ENCODE measurements around the gene OTUD7B.

OTUD7B gene

GRCh38 chr1:149937759-149938158 is 72.8 kb downstream of the OTUD7B start:
- no peak for DNase-seq (ENCODE audit: insufficient read length, low spot score)
- FAIRE-seq: no peak
- TF ChIP-seq PAX5 (IDR thresholded peaks at IDR 0.05; ENCODE audit: insufficient read depth, low read length, severe bottlenecking) (no peak), SPI1 (IDR thresholded peaks at IDR 0.05; ENCODE audit: low read depth, low read length) (no peak)

DNA sequence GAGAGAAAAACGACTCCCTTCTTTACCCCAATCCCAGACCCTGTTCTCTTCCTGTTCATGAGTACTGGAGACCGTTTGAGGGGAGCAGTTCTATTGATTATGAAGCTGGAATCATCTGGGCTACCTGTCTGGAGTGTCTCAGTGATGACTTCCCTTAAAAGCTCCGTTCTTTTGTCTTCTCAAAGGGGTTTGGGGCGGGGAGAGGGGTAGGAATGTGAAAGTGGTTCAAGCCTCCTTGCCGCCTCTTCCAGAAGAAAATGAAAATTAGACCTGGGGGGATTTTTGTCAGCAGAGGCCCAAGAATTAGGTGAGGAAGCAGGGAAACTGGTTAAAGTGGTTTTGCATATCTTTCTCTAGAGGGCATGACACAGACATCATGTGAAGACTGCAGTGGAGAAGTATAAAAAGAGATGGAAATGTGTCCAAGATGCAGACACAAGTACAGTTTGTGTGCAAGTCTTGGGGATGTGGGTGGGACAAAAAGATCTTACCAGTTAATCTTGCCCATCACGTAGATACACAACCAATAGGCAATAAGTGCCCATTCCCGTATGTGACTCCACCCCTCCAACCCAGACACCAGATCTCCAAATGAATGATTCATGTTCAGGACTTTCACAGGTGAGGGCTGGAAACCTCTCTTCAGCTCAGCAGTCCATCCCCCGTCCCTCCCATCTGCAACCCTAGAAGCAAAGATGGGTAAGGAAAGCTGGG is 73.4 kb downstream of the OTUD7B start:
- FAIRE-seq (no peak), DNase-seq (ENCODE audit: insufficient read length, low spot score) (no peak)
- no peak for TF ChIP-seq SPI1 (IDR thresholded peaks at IDR 0.05; ENCODE audit: low read depth, low read length)
- TF ChIP-seq POU2F2 (IDR thresholded peaks at IDR 0.05; ENCODE audit: low read depth, low read length): 0 out of 2 replicates have a peak, but pooled peaks have one; percentile 15

DNA sequence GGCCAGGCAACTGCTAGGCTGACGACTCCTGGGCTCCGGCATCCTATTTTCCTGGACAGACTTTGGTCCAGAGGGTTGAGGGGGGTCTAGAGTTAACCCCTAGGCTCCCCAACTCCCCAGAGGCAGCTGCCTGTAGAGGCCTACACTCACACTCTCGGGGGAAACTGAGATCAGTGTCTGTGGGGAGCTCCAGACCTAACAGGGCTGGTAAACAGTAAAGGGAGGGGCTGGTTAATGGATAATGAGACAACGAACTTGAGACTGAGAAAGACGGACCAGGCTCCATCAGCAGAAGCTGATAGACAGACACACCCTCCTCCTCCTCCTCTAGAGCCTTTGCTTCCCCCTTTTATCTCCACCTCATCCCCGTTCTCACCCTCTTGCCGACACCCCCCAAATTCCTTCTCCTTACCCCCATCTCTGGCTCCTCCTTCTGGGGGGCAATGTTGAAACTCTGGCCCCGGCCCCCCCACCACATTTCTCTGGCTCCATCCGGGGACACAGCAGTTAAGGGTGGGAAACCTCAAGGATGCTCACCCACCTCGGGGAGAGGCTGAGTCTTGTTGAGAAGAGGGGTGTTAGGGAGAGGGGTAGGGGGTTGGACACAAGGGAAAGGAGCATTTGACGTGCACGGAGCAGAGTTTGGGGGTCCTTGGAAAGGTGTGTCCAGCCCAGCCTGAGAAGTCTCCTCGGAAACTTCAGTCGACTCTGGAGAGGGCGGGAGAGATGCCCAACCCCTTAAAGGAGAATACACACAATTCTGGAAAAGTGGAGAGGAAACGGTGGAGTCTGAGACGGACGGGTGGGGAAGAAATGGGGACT is 74.1 kb downstream of the OTUD7B start, which contains the start of gene MTMR11:
MTMR11 (minus strand) TSS at position 710 of the 822 bp plus-strand sequence; CDS start at position 478, 232 bp downstream.
- DNase-seq (ENCODE audit: insufficient read length, low spot score) (no peak), FAIRE-seq (no peak)
- TF ChIP-seq TAF1 (IDR thresholded peaks at IDR 0.05; ENCODE audit: low read depth, low read length): no peak
- TF ChIP-seq POU2F2 (IDR thresholded peaks at IDR 0.05; ENCODE audit: low read depth, low read length): no peak
- no peak for TF ChIP-seq POLR2AphosphoS5 (IDR thresholded peaks at IDR 0.05; ENCODE audit: low read depth, low read length)
- TF ChIP-seq POLR2A (IDR thresholded peaks at IDR 0.05; ENCODE audit: low read depth, low read length): no peak
- no peak for TF ChIP-seq PAX5 (IDR thresholded peaks at IDR 0.05; ENCODE audit: insufficient read depth, low read length, severe bottlenecking)
- TF ChIP-seq SPI1 (IDR thresholded peaks at IDR 0.05; ENCODE audit: low read depth, low read length): no peak

DNA sequence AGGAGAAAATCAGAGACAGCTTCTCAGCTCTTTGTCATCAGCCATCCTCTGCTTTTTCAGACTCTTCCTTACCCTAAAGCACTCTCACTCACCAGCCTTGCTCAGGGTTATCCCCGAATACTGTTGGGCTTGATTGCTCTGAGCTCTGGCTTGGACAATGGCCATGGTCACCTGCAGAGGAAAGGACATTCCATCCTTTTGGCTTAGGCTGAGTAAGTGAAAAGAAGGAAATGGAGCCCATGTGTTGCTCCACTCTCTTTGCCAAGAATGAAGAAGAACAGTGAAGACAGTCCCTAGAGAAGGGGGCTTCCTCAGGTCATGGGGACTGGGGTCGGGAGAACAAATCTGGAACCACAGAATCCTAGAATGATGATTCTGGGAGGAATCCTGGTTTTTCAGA is 76.2 kb downstream of the OTUD7B start:
- FAIRE-seq (no peak), DNase-seq (ENCODE audit: insufficient read length, low spot score) (no peak)
- TF ChIP-seq POLR2AphosphoS5 (IDR thresholded peaks at IDR 0.05; ENCODE audit: low read depth, low read length): no peak

GRCh38 chr1:149933208-149933607 is 77.3 kb downstream of the OTUD7B start:
- no peak for FAIRE-seq
- no peak for DNase-seq (ENCODE audit: insufficient read length, low spot score)
- TF ChIP-seq PAX5 (IDR thresholded peaks at IDR 0.05; ENCODE audit: insufficient read depth, low read length, severe bottlenecking) (no peak), POLR2A (IDR thresholded peaks at IDR 0.05; ENCODE audit: low read depth, low read length) (no peak), POLR2AphosphoS5 (IDR thresholded peaks at IDR 0.05; ENCODE audit: low read depth, low read length) (no peak), TAF1 (IDR thresholded peaks at IDR 0.05; ENCODE audit: low read depth, low read length) (no peak), POU2F2 (IDR thresholded peaks at IDR 0.05; ENCODE audit: low read depth, low read length) (no peak), SPI1 (IDR thresholded peaks at IDR 0.05; ENCODE audit: low read depth, low read length) (no peak)

- FAIRE-seq (no peak), DNase-seq (ENCODE audit: insufficient read length, low spot score) (no peak)
- no peak for TF ChIP-seq TAF1 (IDR thresholded peaks at IDR 0.05; ENCODE audit: low read depth, low read length)
- no peak for TF ChIP-seq POLR2A (IDR thresholded peaks at IDR 0.05; ENCODE audit: low read depth, low read length)
- TF ChIP-seq PAX5 (IDR thresholded peaks at IDR 0.05; ENCODE audit: insufficient read depth, low read length, severe bottlenecking): no peak
- no peak for TF ChIP-seq POU2F2 (IDR thresholded peaks at IDR 0.05; ENCODE audit: low read depth, low read length)
- TF ChIP-seq POLR2AphosphoS5 (IDR thresholded peaks at IDR 0.05; ENCODE audit: low read depth, low read length): no peak
Measured at GRCh38 chr1:149932474-149932873, 78.1 kb downstream of the OTUD7B start.

GRCh38 chr1:149931212-149931790 is 79.2 kb downstream of the OTUD7B start:
- DNase-seq (ENCODE audit: insufficient read length, low spot score) (no peak), FAIRE-seq (no peak)
- TF ChIP-seq POLR2A (IDR thresholded peaks at IDR 0.05; ENCODE audit: low read depth, low read length): no peak
- no peak for TF ChIP-seq POU2F2 (IDR thresholded peaks at IDR 0.05; ENCODE audit: low read depth, low read length)
- no peak for TF ChIP-seq PAX5 (IDR thresholded peaks at IDR 0.05; ENCODE audit: insufficient read depth, low read length, severe bottlenecking)
- no peak for TF ChIP-seq TAF1 (IDR thresholded peaks at IDR 0.05; ENCODE audit: low read depth, low read length)
- no peak for TF ChIP-seq POLR2AphosphoS5 (IDR thresholded peaks at IDR 0.05; ENCODE audit: low read depth, low read length)
- TF ChIP-seq SPI1 (IDR thresholded peaks at IDR 0.05; ENCODE audit: low read depth, low read length): no peak

DNA sequence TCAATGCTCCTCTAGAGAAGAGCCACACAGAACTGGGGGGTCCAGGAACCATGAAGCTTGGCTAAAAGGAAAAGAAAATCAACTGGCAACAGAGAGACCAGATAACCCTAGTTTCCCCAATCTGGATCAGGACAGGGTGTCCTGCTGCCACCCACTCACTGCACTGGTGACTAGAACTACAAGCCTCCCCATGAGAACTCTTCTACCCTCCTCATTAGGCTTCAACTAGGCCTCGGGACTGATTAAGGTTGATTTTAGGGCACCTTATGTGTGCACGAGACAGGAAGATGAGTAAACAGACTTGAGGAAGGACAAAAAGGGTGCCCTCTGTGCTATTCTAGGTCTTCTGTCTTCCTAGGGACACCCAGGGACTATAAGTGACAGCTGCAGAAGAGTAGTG is 80.7 kb downstream of the OTUD7B start:
- TF ChIP-seq PAX5 (IDR thresholded peaks at IDR 0.05; ENCODE audit: insufficient read depth, low read length, severe bottlenecking): no peak
- no peak for TF ChIP-seq POU2F2 (IDR thresholded peaks at IDR 0.05; ENCODE audit: low read depth, low read length)
- no peak for TF ChIP-seq SPI1 (IDR thresholded peaks at IDR 0.05; ENCODE audit: low read depth, low read length)
- TF ChIP-seq TAF1 (IDR thresholded peaks at IDR 0.05; ENCODE audit: low read depth, low read length): no peak
- TF ChIP-seq POLR2A (IDR thresholded peaks at IDR 0.05; ENCODE audit: low read depth, low read length): no peak
- TF ChIP-seq POLR2AphosphoS5 (IDR thresholded peaks at IDR 0.05; ENCODE audit: low read depth, low read length): no peak
- DNase-seq (ENCODE audit: insufficient read length, low spot score): no peak
- FAIRE-seq: no peak

DNA sequence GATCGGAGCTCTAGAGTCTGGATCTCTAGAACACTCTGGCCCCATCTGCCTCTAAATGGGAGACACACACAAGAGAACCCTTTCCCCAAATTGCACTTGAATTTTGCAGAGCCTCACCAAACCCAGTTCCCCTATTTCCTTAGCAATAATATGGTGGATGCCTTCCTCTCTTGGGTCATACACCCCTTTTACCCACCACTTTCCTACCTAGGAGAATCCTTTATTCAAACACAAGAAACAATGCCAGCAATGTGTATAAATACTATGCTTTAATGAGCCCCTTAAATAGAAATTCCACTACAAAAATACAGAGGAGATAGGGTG is 82.2 kb downstream of the OTUD7B start:
- no peak for FAIRE-seq
- TF ChIP-seq SPI1 (IDR thresholded peaks at IDR 0.05; ENCODE audit: low read depth, low read length) (peak; percentile 61; the same call in 1 of the 2 replicates), POLR2AphosphoS5 (IDR thresholded peaks at IDR 0.05; ENCODE audit: low read depth, low read length) (no peak)
- no peak for DNase-seq (ENCODE audit: insufficient read length, low spot score)
